WTC11 (cell line): ENCODE data around the gene C11orf21. TPM values are rescaled to one million over a fixed set of nuclear protein-coding genes. Genes with fewer than 3 reads are reported as not detected.

Experiments
- ATAC-seq: fragments of 200-7000 bp; cut with Tn5 transposase; 2 replicates; pipeline ENCODE4 v1.10.0; 2021; ENCODE audit warnings: mild to moderate bottlenecking, moderate library complexity
- CTCF ChIA-PET: fragments of 300-600 bp; sonication (Branson Sonifier 250); formaldehyde crosslinking; loops from one replicate; lab custom pipeline; 2021; ENCODE audit warnings: antibody characterized with exemption; lab: Charles Lee
- POLR2A ChIA-PET: fragments of 350-600 bp; sonication (Branson Sonifier 250); formaldehyde crosslinking; loops from one replicate; lab custom pipeline; 2021; ENCODE audit warnings: antibody characterized with exemption; lab: Charles Lee
- DNase-seq: peaks from one replicate; pipeline ENCODE4 v3.0.0; 2021; ENCODE audit warnings: low spot score
- H3K27ac Mint-ChIP-seq: 2 replicates; pipeline ENCODE4 v1.8.0; 2021; ENCODE audit warnings: mixed read lengths
- H3K27me3 Mint-ChIP-seq: 2 replicates; pipeline ENCODE4 v1.8.0; 2021; ENCODE audit warnings: low read depth, mild to moderate bottlenecking, moderate library complexity, mixed read lengths
- H3K36me3 Mint-ChIP-seq: 2 replicates; pipeline ENCODE4 v1.8.0; 2021; ENCODE audit warnings: mixed read lengths
- H3K4me1 Mint-ChIP-seq: 2 replicates; pipeline ENCODE4 v1.8.0; 2022; ENCODE audit warnings: mixed read lengths
- H3K4me3 Mint-ChIP-seq: 2 replicates; pipeline ENCODE4 v1.8.0; 2021; ENCODE audit warnings: mild to moderate bottlenecking, moderate library complexity, mixed read lengths
- H3K9me3 Mint-ChIP-seq: 2 replicates; pipeline ENCODE4 v1.8.0; 2021; ENCODE audit warnings: mixed read lengths
- ARID4B ChIP-seq: sonication (generic); formaldehyde crosslinking; IDR thresholded peaks from 2 replicates; pipeline ENCODE4 v1.8.0; 2023; ENCODE audit warnings: missing genetic modification reagents, mild to moderate bottlenecking, borderline replicate concordance
- ATF3 ChIP-seq: sonication (generic); formaldehyde crosslinking; conservative IDR thresholded peaks from 2 replicates; pipeline ENCODE4 v1.8.1; 2022; ENCODE audit warnings: mild to moderate bottlenecking, missing genetic modification reagents
- CBFB ChIP-seq: sonication (generic); formaldehyde crosslinking; IDR thresholded peaks from 2 replicates; pipeline ENCODE4 v1.8.1; 2022; ENCODE audit warnings: mild to moderate bottlenecking, low read depth, missing genetic modification reagents
- CREB1 ChIP-seq: sonication (generic); formaldehyde crosslinking; IDR thresholded peaks from 2 replicates; pipeline ENCODE4 v1.8.0; 2023; ENCODE audit warnings: mild to moderate bottlenecking, missing genetic modification reagents
- EMX1 ChIP-seq: fragments of 250-450 bp; sonication (Bioruptor Pico); IDR thresholded peaks from 2 replicates; pipeline ENCODE4 v1.8.0; 2021; ENCODE audit warnings: mild to moderate bottlenecking
- ERG ChIP-seq: fragments of 250-450 bp; sonication (Bioruptor Pico); IDR thresholded peaks from 2 replicates; pipeline ENCODE4 v1.8.0; 2021; ENCODE audit warnings: mild to moderate bottlenecking
- FOXK1 ChIP-seq: sonication (generic); formaldehyde crosslinking; IDR thresholded peaks from 2 replicates; pipeline ENCODE4 v1.8.0; 2022; ENCODE audit warnings: mild to moderate bottlenecking, moderate library complexity, missing genetic modification reagents
- FOXP4 ChIP-seq: sonication (generic); formaldehyde crosslinking; IDR thresholded peaks from 2 replicates; pipeline ENCODE4 v1.8.0; 2022; ENCODE audit warnings: mild to moderate bottlenecking, missing genetic modification reagents
- HMGXB4 ChIP-seq: sonication (generic); formaldehyde crosslinking; IDR thresholded peaks from 2 replicates; pipeline ENCODE4 v1.8.1; 2023; ENCODE audit warnings: mild to moderate bottlenecking, moderate library complexity, missing genetic modification reagents
- KAT7 ChIP-seq: sonication (generic); formaldehyde crosslinking; IDR thresholded peaks from 2 replicates; pipeline ENCODE4 v1.8.1; 2023; ENCODE audit warnings: missing genetic modification reagents, mild to moderate bottlenecking, borderline replicate concordance
- NR1H2 ChIP-seq: sonication (generic); formaldehyde crosslinking; IDR thresholded peaks from 2 replicates; pipeline ENCODE4 v1.9.0; 2021; ENCODE audit warnings: mild to moderate bottlenecking, moderate library complexity, missing genetic modification reagents
- NR3C1 ChIP-seq: sonication (generic); formaldehyde crosslinking; conservative IDR thresholded peaks from 2 replicates; pipeline ENCODE4 v1.8.1; 2023; ENCODE audit warnings: low read depth, mild to moderate bottlenecking, missing genetic modification reagents
- RELA ChIP-seq: sonication (generic); formaldehyde crosslinking; IDR thresholded peaks from 2 replicates; pipeline ENCODE4 v1.8.1; 2022; ENCODE audit warnings: missing genetic modification reagents, mild to moderate bottlenecking, borderline replicate concordance
- TCF7 ChIP-seq: sonication (generic); formaldehyde crosslinking; IDR thresholded peaks from 2 replicates; pipeline ENCODE4 v1.8.0; 2022; ENCODE audit warnings: mild to moderate bottlenecking, low read depth, missing genetic modification reagents, moderate library complexity
- TEAD4 ChIP-seq: sonication (generic); formaldehyde crosslinking; IDR thresholded peaks from 2 replicates; pipeline ENCODE4 v1.8.0; 2022; ENCODE audit warnings: mild to moderate bottlenecking, missing genetic modification reagents
- TP53 ChIP-seq: sonication (generic); formaldehyde crosslinking; IDR thresholded peaks from 2 replicates; pipeline ENCODE4 v1.8.1; 2023; ENCODE audit warnings: mild to moderate bottlenecking, missing genetic modification reagents
- ZMAT4 ChIP-seq: fragments of 250-450 bp; sonication (Bioruptor Pico); IDR thresholded peaks from 2 replicates; pipeline ENCODE4 v1.9.0; 2021; ENCODE audit warnings: mild to moderate bottlenecking
- ZNF138 ChIP-seq: sonication (generic); formaldehyde crosslinking; conservative IDR thresholded peaks from 2 replicates; pipeline ENCODE4 v1.8.1; 2022; ENCODE audit warnings: mild to moderate bottlenecking, moderate library complexity, missing genetic modification reagents
- ZNF416 ChIP-seq: fragments of 250-450 bp; sonication (Bioruptor Pico); IDR thresholded peaks from 2 replicates; pipeline ENCODE4 v1.9.0; 2021; ENCODE audit warnings: mild to moderate bottlenecking, inconsistent platforms
- ZNF423 ChIP-seq: fragments of 250-450 bp; sonication (Bioruptor Pico); IDR thresholded peaks from 2 replicates; pipeline ENCODE4 v2.1.2; 2022; ENCODE audit warnings: mild to moderate bottlenecking, moderate library complexity
- ZNF671 ChIP-seq: fragments of 250-450 bp; sonication (Bioruptor Pico); IDR thresholded peaks from 2 replicates; pipeline ENCODE4 v1.8.0; 2021; ENCODE audit warnings: mild to moderate bottlenecking
- ZSCAN18 ChIP-seq: fragments of 250-450 bp; sonication (Bioruptor Pico); IDR thresholded peaks from 2 replicates; pipeline ENCODE4 v2.1.2; 2022; ENCODE audit warnings: mild to moderate bottlenecking, moderate library complexity
- total RNA-seq: library from RNA; stranded (reverse); gene quantifications from 3 replicates; pipeline ENCODE4 v1.2.3, GENCODE V29; 2021

The C11orf21 gene
- total RNA-seq, 1 experiment from 2014 or later, result 0.24 TPM

GRCh38 chr11:2261436-2262230 lies 40.1 kb downstream of the C11orf21 start:
- H3K27ac Mint-ChIP-seq, result no peak overlapping the region
- no peaks in the 10 kb centered on the region; the same call in 1 of the 2 replicates for H3K4me1 Mint-ChIP-seq
- no peaks in the 10 kb centered on the region for H3K36me3 Mint-ChIP-seq
- no peak overlapping the region for H3K4me3 Mint-ChIP-seq
- no peak for DNase-seq
- TF ChIP-seq ZNF671 (CRISPR knock-in tag) (no peak), ZNF416 (CRISPR knock-in tag) (no peak), ZNF138 (CRISPR knock-in tag) (no peak), KAT7 (no peak), TP53 (CRISPR knock-in tag) (no peak), EMX1 (no peak), ARID4B (no peak), ZMAT4 (CRISPR knock-in tag) (no peak), CBFB (CRISPR knock-in tag) (no peak), NR1H2 (CRISPR knock-in tag) (no peak), CREB1 (CRISPR knock-in tag) (no peak), NR3C1 (no peak), TCF7 (no peak), RELA (no peak), ATF3 (CRISPR knock-in tag) (no peak)
- no peak for ATAC-seq
- ChIA-PET CTCF (no interaction called here), POLR2A (no interaction called here)
- no peaks in the 10 kb centered on the region for H3K9me3 Mint-ChIP-seq
- H3K27me3 Mint-ChIP-seq, result peaks cover 27% of the 10 kb centered on the region

- no peaks in the 10 kb centered on the region; the same call in 1 of the 2 replicates for H3K4me1 Mint-ChIP-seq
- DNase-seq (no peak), ATAC-seq (no peak)
- CTCF ChIA-PET, result no interaction called here
- H3K27me3 Mint-ChIP-seq, result peaks cover 18% of the 10 kb centered on the region
- H3K9me3 Mint-ChIP-seq, result no peaks in the 10 kb centered on the region
- no peaks in the 10 kb centered on the region for H3K36me3 Mint-ChIP-seq
- POLR2A ChIA-PET, result no interaction called here
- H3K27ac Mint-ChIP-seq, result no peak overlapping the region
- H3K4me3 Mint-ChIP-seq, result no peak overlapping the region
- no peak for TF ChIP-seq ERG (CRISPR knock-in tag)
- TF ChIP-seq HMGXB4 (CRISPR knock-in tag), result no peak
- no peak for TF ChIP-seq ZMAT4 (CRISPR knock-in tag)
- no peak for TF ChIP-seq ZSCAN18
- TF ChIP-seq FOXP4 (CRISPR knock-in tag), result no peak
- TF ChIP-seq ZNF423 (CRISPR knock-in tag), result no peak
- no peak for TF ChIP-seq TP53 (CRISPR knock-in tag)
- no peak for TF ChIP-seq FOXK1 (CRISPR knock-in tag)
- no peak for TF ChIP-seq TEAD4 (CRISPR knock-in tag)
Measured at GRCh38 chr11:2260491-2261364, 41.0 kb downstream of the C11orf21 start.
